ENCODE results near the gene ADSS1.

Gene ADSS1

DNA sequence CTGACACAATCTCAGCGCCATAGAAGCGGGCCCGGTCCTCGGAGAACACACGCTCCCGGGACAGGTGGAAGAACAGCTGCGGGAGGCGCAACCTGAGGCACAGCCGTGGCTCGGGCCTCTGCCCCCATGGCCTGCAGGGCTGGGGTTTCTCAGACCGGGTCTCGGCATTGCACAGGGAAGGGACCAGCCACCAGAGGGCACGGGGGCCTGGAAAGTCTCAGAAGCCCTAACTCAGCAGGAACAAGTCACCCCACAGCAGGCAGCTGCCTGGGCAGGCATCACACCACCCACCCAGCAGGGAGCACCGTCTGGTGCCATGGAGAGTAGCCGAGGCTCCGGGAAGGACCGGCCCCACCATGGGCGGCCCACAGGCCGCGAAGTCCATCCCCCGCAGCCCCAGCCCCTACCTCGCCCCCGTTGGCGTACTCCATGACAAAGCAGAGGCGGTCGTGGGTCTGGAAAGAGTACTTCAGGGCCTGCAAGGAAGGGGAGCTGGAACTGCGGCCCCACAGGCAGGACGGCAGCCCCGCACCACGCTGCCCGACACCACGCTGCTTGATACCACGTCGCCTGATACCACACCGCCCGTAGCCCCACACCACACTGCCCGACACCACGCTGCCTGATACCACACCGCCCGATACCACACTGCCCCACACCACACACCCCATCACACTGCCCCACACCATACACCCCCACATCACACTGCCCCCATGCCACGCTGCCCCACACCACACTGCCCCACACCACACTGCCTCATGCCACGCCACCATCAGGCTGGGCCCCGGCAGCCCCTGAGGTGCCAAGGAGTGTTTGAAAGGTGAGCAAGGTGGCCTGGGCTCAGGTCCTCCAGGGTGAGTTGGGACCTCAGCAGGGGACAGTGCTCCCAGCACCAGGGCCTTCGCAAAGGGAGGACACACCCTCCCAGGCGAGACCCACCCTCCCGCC lies 49.8 kb downstream of the ADSS1 start:
- TF ChIP-seq, protein P1, sequence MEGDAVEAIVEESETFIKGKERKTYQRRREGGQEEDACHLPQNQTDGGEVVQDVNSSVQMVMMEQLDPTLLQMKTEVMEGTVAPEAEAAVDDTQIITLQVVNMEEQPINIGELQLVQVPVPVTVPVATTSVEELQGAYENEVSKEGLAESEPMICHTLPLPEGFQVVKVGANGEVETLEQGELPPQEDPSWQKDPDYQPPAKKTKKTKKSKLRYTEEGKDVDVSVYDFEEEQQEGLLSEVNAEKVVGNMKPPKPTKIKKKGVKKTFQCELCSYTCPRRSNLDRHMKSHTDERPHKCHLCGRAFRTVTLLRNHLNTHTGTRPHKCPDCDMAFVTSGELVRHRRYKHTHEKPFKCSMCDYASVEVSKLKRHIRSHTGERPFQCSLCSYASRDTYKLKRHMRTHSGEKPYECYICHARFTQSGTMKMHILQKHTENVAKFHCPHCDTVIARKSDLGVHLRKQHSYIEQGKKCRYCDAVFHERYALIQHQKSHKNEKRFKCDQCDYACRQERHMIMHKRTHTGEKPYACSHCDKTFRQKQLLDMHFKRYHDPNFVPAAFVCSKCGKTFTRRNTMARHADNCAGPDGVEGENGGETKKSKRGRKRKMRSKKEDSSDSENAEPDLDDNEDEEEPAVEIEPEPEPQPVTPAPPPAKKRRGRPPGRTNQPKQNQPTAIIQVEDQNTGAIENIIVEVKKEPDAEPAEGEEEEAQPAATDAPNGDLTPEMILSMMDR (IDR thresholded peaks at IDR 0.05; ENCODE audit: low read length, missing control alignments), result no peak
- no peak for DNase-seq (ENCODE audit: low read depth)
- H3K4me3 ChIP-seq (replicated peaks; ENCODE audit: low read depth, low read length), result no peak overlapping the region

DNA sequence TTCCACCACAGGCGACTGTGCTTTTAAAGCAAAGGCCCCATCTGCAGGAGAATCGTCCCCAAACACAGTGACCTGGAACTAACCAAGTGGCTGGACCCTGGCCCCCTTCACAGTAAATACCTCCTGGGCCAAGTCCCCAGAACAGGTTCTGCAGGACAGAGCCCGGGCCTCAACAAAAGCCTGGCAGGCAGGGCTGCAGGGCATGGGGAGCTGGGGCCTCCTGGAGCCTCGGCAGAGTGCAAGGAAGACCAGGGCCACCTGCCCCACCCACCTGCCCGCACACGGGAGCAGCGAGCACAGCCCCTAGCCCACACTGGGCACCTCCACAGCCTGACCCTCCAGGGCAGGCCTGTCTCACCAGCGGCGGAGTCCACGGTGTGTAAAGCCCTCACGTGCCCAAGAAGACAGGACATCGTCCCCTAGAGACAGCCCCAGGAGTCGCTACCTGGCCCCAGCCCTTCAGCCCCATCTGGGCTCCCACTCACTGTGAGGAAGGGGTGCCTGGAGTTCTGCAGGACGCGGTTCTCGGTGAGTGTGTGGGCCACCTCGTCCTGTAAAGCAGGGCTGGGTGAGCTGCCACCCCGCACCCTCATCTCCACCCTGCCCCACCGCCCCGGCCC lies 50.5 kb downstream of the ADSS1 start:
- H3K4me3 ChIP-seq (replicated peaks; ENCODE audit: low read depth, low read length), result no peak overlapping the region
- DNase-seq (ENCODE audit: low read depth), result no peak
- TF ChIP-seq, protein P1 (IDR thresholded peaks at IDR 0.05; ENCODE audit: low read length, missing control alignments), result no peak

DNA sequence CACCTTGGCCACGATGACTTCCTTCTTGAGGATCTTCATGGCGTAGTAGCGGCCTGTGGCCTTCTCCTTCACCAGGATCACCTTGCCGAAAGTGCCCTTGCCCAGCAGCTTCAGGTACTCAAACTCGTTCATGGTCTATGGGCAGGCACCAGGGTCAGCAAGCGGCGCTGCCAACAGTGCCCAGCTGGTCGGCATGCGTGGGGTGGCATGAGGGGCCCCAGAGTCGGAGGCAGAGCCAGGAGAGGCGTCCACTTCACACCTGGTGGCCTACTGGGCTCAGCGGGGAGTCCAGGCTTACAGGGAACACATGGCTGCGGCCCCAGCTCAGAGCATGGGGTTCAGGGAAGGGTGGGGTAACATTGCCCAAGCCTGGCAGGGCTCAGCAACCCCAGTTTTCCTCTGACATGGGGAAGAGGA lies 51.1 kb downstream of the ADSS1 start:
- H3K4me3 ChIP-seq (replicated peaks; ENCODE audit: low read depth, low read length), result no peak overlapping the region
- no peak for DNase-seq (ENCODE audit: low read depth)
- TF ChIP-seq, protein P1 (IDR thresholded peaks at IDR 0.05; ENCODE audit: low read length, missing control alignments), result no peak

DNA sequence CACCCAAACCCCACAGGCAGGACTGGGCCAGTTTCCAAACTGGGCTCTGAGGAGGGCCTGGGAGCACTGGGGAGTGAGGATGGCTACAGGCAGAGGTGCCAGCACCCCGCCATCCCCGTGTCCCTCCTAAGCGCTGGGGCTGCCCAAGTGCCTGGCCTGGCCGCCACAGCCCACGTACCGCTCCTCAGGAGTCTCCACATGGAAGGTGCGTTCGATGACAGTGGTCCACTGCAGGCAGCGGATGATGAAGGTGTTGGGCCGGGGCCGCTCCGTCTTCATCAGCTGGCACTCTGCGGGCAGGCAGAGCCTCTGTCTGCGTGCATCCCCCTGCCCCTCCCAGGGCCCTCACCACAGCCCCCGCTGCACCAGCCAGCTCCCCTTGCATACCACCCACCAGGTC lies 52.5 kb downstream of the ADSS1 start:
- TF ChIP-seq, protein P1 (IDR thresholded peaks at IDR 0.05; ENCODE audit: low read length, missing control alignments), result no peak
- H3K4me3 ChIP-seq (replicated peaks; ENCODE audit: low read depth, low read length), result no peak overlapping the region
- no peak for DNase-seq (ENCODE audit: low read depth)

DNA sequence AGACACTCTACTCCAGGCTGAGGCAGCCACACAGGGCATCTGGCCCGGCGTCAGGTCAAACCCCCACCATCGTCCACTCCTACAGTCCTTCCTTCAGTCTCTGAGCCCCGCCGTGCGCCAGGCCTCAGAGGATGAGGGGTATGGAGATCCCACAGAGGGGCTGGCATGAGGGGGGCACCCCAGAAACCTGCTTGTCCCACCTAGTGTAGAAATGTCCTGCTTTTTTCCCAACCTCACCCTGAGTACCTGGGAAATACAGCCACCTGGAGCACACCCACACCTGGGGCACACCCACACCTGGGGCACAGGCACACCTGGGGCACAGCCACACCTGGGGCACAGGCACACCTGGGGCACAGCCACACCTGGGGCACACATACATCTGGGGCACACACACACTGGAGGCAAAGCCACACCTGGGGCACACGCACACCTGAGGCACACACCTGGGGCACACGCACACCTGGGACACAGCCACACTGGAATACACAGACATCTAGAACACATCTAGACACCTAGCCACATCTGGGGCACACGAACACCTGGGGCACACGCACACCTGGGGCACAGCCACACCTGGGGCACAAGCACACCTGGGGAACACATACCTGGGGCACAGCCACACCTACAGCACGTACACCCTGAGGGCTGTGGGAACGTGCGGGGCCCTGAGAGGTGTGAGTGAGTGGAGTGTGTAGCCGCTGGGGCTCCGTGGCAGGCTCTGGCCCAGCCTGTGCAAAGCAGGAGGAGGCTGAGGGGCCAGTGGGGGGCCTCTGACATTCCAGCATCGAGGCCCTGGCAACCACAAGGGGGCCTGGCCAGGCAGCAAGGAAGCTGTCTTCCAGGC lies 53.2 kb downstream of the ADSS1 start:
- no peak for DNase-seq (ENCODE audit: low read depth)

DNA sequence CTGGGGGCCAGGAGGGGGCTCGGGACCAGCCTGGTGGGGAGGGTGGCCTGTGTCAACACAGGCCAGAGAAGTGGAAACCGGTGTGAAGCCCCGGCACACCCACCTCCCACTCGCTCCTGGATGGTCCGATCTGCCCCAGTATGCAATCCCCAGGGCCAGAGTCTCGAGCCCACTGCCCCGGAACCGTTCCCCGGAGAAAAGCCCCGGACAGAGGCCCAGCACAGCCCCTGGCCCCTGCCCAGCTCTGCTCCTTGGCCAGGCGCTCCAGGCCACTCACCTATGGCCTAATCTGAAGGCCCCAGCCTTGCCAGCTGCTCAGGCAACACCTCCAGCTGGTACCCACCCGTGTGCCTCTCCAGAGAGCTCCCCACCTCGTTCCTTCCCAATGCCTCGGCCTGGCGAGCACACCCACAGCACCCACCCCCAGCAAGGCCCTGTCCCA lies 53.8 kb downstream of the ADSS1 start:
- TF ChIP-seq, protein P1 (IDR thresholded peaks at IDR 0.05; ENCODE audit: low read length, missing control alignments), result no peak
- no peak overlapping the region for H3K4me3 ChIP-seq (replicated peaks; ENCODE audit: low read depth, low read length)
- DNase-seq (ENCODE audit: low read depth), result no peak

More for the DNA sequence above, 53.2 kb downstream of the ADSS1 start:
- TF ChIP-seq, protein P1 (IDR thresholded peaks at IDR 0.05; ENCODE audit: low read length, missing control alignments), result no peak
- no peak overlapping the region for H3K4me3 ChIP-seq (replicated peaks; ENCODE audit: low read depth, low read length)

Data from fibroblast of pulmonary artery (primary cell).